H1 (cell line): ENCODE measurements around the gene SCFD1.

Source experiments
- BACH1 ChIP-seq: IDR thresholded peaks from 2 replicates; pipeline ENCODE4 v1.6.1; 2012; ENCODE audit warnings: low read length, improper control_type of control experiment
- CEBPB ChIP-seq: IDR thresholded peaks from 2 replicates; pipeline ENCODE4 v1.6.1; 2012; ENCODE audit warnings: low read depth, low read length
- CHD2 ChIP-seq: IDR thresholded peaks from 2 replicates; pipeline ENCODE4 v1.6.1; 2012; ENCODE audit warnings: low read length, improper control_type of control experiment
- CTCF ChIP-seq, 3 experiments: IDR thresholded peaks; 1 replicate in 2 of 3; 2 replicates in 1 of 3; pipeline versions ENCODE4 v1.5.1 to v1.6.1; 2011; ENCODE audit warnings: low read length in 3 of 3, mild to moderate bottlenecking in 3 of 3, inconsistent platforms in 2 of 3, low read depth in 1 of 3, moderate library complexity in 1 of 3; ENCODE audit not compliant: insufficient read depth in 1 of 3; ENCODE audit errors: control extremely low read depth in 1 of 3
- EZH2 ChIP-seq: fragments of 200-600 bp; sonication (generic); IDR thresholded peaks from 2 replicates; pipeline ENCODE4 v1.7.1; 2012; ENCODE audit warnings: low read depth, mild to moderate bottlenecking, moderate library complexity, low read length, inconsistent platforms; ENCODE audit not compliant: severe bottlenecking
- JUND ChIP-seq: IDR thresholded peaks from 2 replicates; pipeline ENCODE4 v1.6.1; 2011; ENCODE audit warnings: mild to moderate bottlenecking, improper control_type of control experiment, low read length
- POLR2A ChIP-seq, 2 experiments: IDR thresholded peaks; 1 replicate in 1 of 2; 2 replicates in 1 of 2; pipeline ENCODE4 v1.6.1; 2011; ENCODE audit warnings: low read depth in 2 of 2, low read length in 2 of 2, mild to moderate bottlenecking in 2 of 2; ENCODE audit errors: control extremely low read depth in 1 of 2
- RBBP5 ChIP-seq: IDR thresholded peaks from 2 replicates; pipeline ENCODE4 v1.7.1; 2012; ENCODE audit warnings: low read depth, mild to moderate bottlenecking, inconsistent platforms, low read length, moderate library complexity, borderline replicate concordance
- RNF2 ChIP-seq: fragments of 200-900, 300-1000 bp; sonication (generic); IDR thresholded peaks from 2 replicates; pipeline ENCODE4 v1.7.1; 2016; ENCODE audit warnings: borderline replicate concordance, low read depth, mild to moderate bottlenecking, antibody characterized with exemption, low read length; ENCODE audit not compliant: poor library complexity, severe bottlenecking; ENCODE audit errors: missing control alignments
- SIX5 ChIP-seq: IDR thresholded peaks from 2 replicates; pipeline ENCODE4 v1.6.1; 2011; ENCODE audit warnings: mild to moderate bottlenecking, low read depth, low read length
- SP4 ChIP-seq: IDR thresholded peaks from 2 replicates; pipeline ENCODE4 v1.6.1; 2012; ENCODE audit warnings: low read length, inconsistent platforms
- TEAD4 ChIP-seq: IDR thresholded peaks from 2 replicates; pipeline ENCODE4 v1.6.1; 2012; ENCODE audit warnings: low read depth, low read length, inconsistent platforms, mixed read lengths
- ZNF274 ChIP-seq: IDR thresholded peaks from 2 replicates; pipeline ENCODE4 v1.7.0; 2012; ENCODE audit warnings: low read length, borderline replicate concordance; ENCODE audit errors: extremely low read depth

GRCh38 chr14:30680036-30680435, 57.9 kb downstream of the SCFD1 start:
- TF ChIP-seq POLR2A (IDR thresholded peaks at IDR 0.05; ENCODE audit: control extremely low read depth in 1 of 2, low read depth in 2 of 2, low read length in 2 of 2) (no peak), BACH1 (no peak), CEBPB (no peak), CTCF (IDR thresholded peaks at IDR 0.05; ENCODE audit: control extremely low read depth in 1 of 3, insufficient read depth in 1 of 3, low read depth in 1 of 3, low read length in 3 of 3) (no peak), EZH2 (no peak), TEAD4 (no peak), SIX5 (no peak), RNF2 (no peak), JUND (no peak), SP4 (no peak), ZNF274 (no peak), RBBP5 (no peak), CHD2 (no peak)
